ENCODE results near the gene RAP1A. TPM values are rescaled to one million over a fixed set of nuclear protein-coding genes. Genes with fewer than 3 reads are reported as not detected.

RAP1A gene
- total RNA-seq, 2 experiments from 2014 or later, result 150 to 154 TPM

DNA sequence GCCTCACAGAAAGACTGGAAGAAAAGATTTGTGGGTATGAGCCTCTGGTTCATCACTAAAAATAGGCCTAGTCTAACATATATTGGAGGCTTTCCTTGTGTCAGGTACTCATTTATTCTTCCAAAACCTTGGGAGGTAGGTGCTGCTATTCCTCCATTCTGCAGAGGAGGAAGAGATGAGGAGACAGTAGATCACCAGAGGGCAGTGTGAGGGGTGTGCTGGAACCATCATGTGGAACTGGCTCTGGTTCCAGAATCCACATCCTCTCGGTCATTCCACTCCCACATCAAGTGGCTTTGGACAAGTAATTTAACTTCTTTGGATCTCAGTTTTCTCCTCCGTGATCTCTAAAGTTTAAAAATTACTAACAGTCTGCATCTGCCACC, 127.0 kb downstream of the RAP1A start:
- peaks cover 8% of the 10 kb centered on the region for H3K27me3 Mint-ChIP-seq
- H3K4me3 Mint-ChIP-seq, result no peak overlapping the region
- H3K9me3 Mint-ChIP-seq, result no peaks in the 10 kb centered on the region
- DNase-seq, result no peak
- no peaks in the 10 kb centered on the region for H3K4me1 Mint-ChIP-seq
- no peak overlapping the region for H3K27ac Mint-ChIP-seq
- no peaks in the 10 kb centered on the region for H3K36me3 Mint-ChIP-seq

- Mint-ChIP-seq H3K9me3 (no peaks in the 10 kb centered on the region), H3K4me3 (no peak overlapping the region), H3K27ac (no peak overlapping the region), H3K4me1 (no peaks in the 10 kb centered on the region), H3K27me3 (peaks cover under 1% of the 10 kb centered on the region), H3K36me3 (no peaks in the 10 kb centered on the region)
- peak; percentile 49 for DNase-seq
Measured at GRCh38 chr1:111747282-111747734, 127.7 kb downstream of the RAP1A start.

DNA sequence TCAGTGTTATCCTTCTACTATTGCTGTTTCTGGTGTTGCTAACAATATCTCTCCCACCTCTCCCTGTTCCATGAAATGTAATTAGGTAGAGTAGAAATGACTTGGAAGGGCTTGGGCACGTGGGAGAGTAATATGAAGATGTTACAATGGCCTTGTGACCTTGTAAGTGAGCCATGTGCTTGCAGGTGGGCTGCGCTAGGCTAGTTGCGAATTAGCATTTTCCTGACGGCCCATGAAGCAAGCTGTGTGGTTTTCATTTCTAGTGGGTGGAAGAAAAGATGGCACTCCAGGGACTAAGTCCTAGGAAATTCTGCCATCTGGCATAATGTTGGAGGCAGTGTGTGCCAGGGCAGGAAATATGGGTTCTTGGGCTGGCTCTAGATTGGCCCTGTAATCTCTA, 128.4 kb downstream of the RAP1A start:
- H3K4me3 Mint-ChIP-seq, result no peak overlapping the region
- DNase-seq, result no peak

GRCh38 chr1:111749628-111750027, 130.0 kb downstream of the RAP1A start:
- no peak for DNase-seq
- no peaks in the 10 kb centered on the region for H3K27me3 Mint-ChIP-seq
- H3K27ac Mint-ChIP-seq, result no peak overlapping the region
- peaks cover 3% of the 10 kb centered on the region for H3K4me1 Mint-ChIP-seq
- no peaks in the 10 kb centered on the region for H3K36me3 Mint-ChIP-seq
- no peaks in the 10 kb centered on the region for H3K9me3 Mint-ChIP-seq
- no peak overlapping the region for H3K4me3 Mint-ChIP-seq

More for the DNA sequence above, 128.4 kb downstream of the RAP1A start:
- no peaks in the 10 kb centered on the region for H3K9me3 Mint-ChIP-seq
- no peaks in the 10 kb centered on the region for H3K36me3 Mint-ChIP-seq
- H3K27me3 Mint-ChIP-seq, result no peaks in the 10 kb centered on the region
- H3K27ac Mint-ChIP-seq, result no peak overlapping the region
- no peaks in the 10 kb centered on the region for H3K4me1 Mint-ChIP-seq

- Mint-ChIP-seq H3K27ac (no peak overlapping the region), H3K9me3 (no peaks in the 10 kb centered on the region)
Measured at GRCh38 chr1:111750856-111751255, 131.3 kb downstream of the RAP1A start.

DNA sequence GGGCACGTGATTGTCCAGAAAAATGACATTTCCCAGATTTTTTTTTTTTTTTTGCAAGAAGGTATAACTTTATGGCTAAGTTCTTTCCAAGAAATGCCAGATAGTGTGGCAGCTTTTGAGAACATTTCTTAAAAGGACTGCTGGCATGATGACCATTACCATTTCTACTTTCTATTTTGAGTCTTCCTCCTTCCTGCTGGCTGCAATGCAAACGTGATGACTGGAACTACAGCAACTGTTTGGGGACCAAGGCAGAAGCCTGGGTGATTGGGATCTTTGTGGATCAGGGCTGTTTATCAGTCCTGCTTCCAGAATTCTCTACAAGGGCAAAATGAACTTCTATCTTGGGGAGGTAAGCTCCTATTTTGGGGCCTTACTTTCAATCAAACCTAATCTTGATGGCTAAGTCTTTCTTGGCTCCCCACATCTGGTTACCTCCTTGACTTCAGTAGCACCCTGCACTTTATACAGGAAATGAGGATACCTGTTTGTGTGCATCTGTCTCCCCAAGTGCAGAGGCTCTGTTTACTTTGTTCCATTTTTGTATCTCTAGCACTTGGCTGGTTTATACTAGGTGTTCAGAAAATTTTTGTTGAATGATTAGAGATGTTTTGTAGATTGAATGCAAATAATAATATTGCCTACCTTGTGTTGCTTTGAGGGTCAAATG, 132.5 kb downstream of the RAP1A start:
- no peaks in the 10 kb centered on the region for H3K27me3 Mint-ChIP-seq
- H3K27ac Mint-ChIP-seq, result no peak overlapping the region
- peaks cover 3% of the 10 kb centered on the region for H3K36me3 Mint-ChIP-seq
- no peak for DNase-seq
- H3K9me3 Mint-ChIP-seq, result no peaks in the 10 kb centered on the region
- no peak overlapping the region for H3K4me3 Mint-ChIP-seq
- peaks cover 15% of the 10 kb centered on the region for H3K4me1 Mint-ChIP-seq

More at GRCh38 chr1:111750856-111751255, 131.3 kb downstream of the RAP1A start:
- peaks cover 9% of the 10 kb centered on the region for H3K4me1 Mint-ChIP-seq
- no peaks in the 10 kb centered on the region for H3K36me3 Mint-ChIP-seq
- no peaks in the 10 kb centered on the region for H3K27me3 Mint-ChIP-seq
- H3K4me3 Mint-ChIP-seq, result no peak overlapping the region
- DNase-seq, result no peak

- Mint-ChIP-seq H3K9me3 (no peaks in the 10 kb centered on the region), H3K4me3 (peak overlapping the region; percentile 91), H3K27ac (peak overlapping the region; percentile 95), H3K36me3 (peaks cover 12% of the 10 kb centered on the region), H3K27me3 (no peaks in the 10 kb centered on the region), H3K4me1 (peaks cover 31% of the 10 kb centered on the region)
- peak; percentile 26 for DNase-seq
Measured at GRCh38 chr1:111754984-111755330, 135.4 kb downstream of the RAP1A start.

GRCh38 chr1:111755331-111756123, 135.9 kb downstream of the RAP1A start, which contains the start of gene DDX20:
TSS of gene DDX20 (plus strand) at chr1:111755901. CDS start at chr1:111755925, 24 bp downstream.
- Mint-ChIP-seq H3K27me3 (no peaks in the 10 kb centered on the region), H3K4me3 (peak within 1 kb of the TSS; percentile 91), H3K9me3 (no peaks in the 10 kb centered on the region), H3K27ac (peak within 1 kb of the TSS; percentile 95), H3K36me3 (peaks cover 14% of the 10 kb centered on the region), H3K4me1 (peaks cover 34% of the 10 kb centered on the region)
- peak; percentile 95 for DNase-seq

DNA sequence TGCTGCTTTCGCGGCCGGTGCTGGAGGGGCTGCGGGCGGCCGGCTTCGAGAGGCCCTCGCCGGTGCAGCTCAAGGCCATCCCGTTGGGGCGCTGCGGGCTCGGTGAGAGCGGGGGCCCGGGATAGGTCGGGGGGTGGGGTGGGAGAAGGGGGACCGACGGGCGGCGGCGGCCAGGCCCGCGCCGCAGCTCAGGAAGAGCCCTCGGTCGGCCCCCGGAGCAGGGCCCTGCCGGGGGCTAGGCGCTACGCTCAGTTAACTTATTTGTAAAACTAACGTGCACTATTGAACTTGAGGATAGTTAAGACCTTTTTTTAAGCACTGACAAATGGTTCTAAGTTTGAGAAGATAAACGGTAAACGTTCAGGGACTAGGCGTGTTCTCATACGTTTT, 136.5 kb downstream of the RAP1A start:
- H3K27ac Mint-ChIP-seq, result peak overlapping the region; percentile 95
- DNase-seq, result no peak
- no peaks in the 10 kb centered on the region for H3K27me3 Mint-ChIP-seq
- peak overlapping the region; percentile 91 for H3K4me3 Mint-ChIP-seq
- H3K4me1 Mint-ChIP-seq, result peaks cover 37% of the 10 kb centered on the region
- peaks cover 16% of the 10 kb centered on the region for H3K36me3 Mint-ChIP-seq
- no peaks in the 10 kb centered on the region for H3K9me3 Mint-ChIP-seq

DNA sequence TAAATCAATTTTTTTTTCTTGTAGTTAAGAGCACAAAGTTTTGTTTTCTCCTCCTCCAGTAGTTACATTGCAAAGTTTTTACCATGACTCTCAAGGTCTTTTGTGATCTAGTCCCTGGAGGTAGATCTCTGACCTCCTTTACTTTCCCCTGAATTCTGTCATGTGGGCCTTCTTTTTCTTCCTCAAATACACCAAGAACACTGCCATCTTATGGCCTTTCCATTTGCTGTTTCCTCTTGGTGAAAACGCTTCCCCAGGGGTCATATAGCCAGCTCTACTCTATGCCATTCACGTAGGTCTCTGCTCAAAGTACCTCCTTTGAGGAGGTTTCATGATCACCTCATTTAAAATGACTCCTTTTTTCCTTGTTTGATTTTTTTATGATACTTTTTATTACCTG, 138.8 kb downstream of the RAP1A start:
- peak overlapping the region; percentile 11 for H3K4me3 Mint-ChIP-seq

GRCh38 chr1:111761717-111762116, 142.1 kb downstream of the RAP1A start:
- Mint-ChIP-seq H3K36me3 (peaks cover 41% of the 10 kb centered on the region), H3K27ac (no peak overlapping the region), H3K4me1 (peaks cover 33% of the 10 kb centered on the region), H3K27me3 (no peaks in the 10 kb centered on the region), H3K9me3 (no peaks in the 10 kb centered on the region), H3K4me3 (no peak overlapping the region)
- DNase-seq, result no peak

More for the DNA sequence above, 138.8 kb downstream of the RAP1A start:
- H3K27ac Mint-ChIP-seq, result peak overlapping the region; percentile 47
- H3K36me3 Mint-ChIP-seq, result peaks cover 26% of the 10 kb centered on the region
- no peaks in the 10 kb centered on the region for H3K27me3 Mint-ChIP-seq
- H3K4me1 Mint-ChIP-seq, result peaks cover 39% of the 10 kb centered on the region
- no peak for DNase-seq
- H3K9me3 Mint-ChIP-seq, result no peaks in the 10 kb centered on the region

DNA sequence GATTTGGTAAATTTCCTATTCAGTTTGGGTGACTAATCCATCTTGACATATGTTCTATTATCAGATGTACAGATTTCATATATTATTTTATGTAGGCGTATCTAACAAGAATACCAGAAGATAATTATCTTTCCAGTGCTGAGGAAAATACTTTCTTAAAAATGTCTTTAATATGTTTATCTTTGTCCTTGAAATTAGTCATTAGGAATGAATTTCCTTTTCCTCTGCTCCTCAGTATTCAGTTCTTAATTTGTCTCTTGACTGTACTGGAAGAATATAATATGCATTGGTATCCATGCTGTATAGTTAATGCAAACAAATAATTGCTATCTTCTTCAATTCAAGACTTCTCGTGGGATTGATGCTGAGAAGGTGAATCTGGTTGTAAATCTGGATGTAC, 142.7 kb downstream of the RAP1A start:
- Mint-ChIP-seq H3K4me3 (no peak overlapping the region), H3K4me1 (peaks cover 26% of the 10 kb centered on the region), H3K36me3 (peaks cover 35% of the 10 kb centered on the region), H3K27me3 (no peaks in the 10 kb centered on the region), H3K9me3 (no peaks in the 10 kb centered on the region), H3K27ac (no peak overlapping the region)
- no peak for DNase-seq

Other genes with a start within 250 kb of the RAP1A start
- gene OVGP1, start 192.1 kb upstream of the RAP1A start, total RNA-seq, result under 1 TPM; 0.56 to 0.74 TPM
- 10 to 100 TPM; 77.4 to 79.7 TPM for gene WDR77, start 170.5 kb upstream of the RAP1A start, total RNA-seq
- gene ATP5PB, start 170.3 kb upstream of the RAP1A start, total RNA-seq, result 100 to 1,000 TPM; 407 to 419 TPM
- 1 to 10 TPM; 3.6 to 3.8 TPM for gene C1orf162, start 145.8 kb upstream of the RAP1A start, total RNA-seq
- not detected for gene ADORA3, start 116.2 kb upstream of the RAP1A start, total RNA-seq
- gene TMIGD3, start 116.2 kb upstream of the RAP1A start, total RNA-seq, result not detected
- gene INKA2, start 119.6 kb downstream of the RAP1A start, total RNA-seq, result under 1 TPM; 0.56 to 0.84 TPM
- 10 to 100 TPM; 21.5 to 21.8 TPM for gene DDX20, start 136.1 kb downstream of the RAP1A start, total RNA-seq

Data from activated naive CD8-positive, alpha-beta T cell treated with anti-CD3 and anti-CD28 coated beads for 36 hours (primary cell).